K562 (cell line): ENCODE results near the gene ZBTB32. TPM values are rescaled to one million over a fixed set of nuclear protein-coding genes. Genes with fewer than 3 reads are reported as not detected.

ENCODE experiments used
- BCLAF1 ChIP-seq, 2 experiments: fragments of 450-650 bp in 1 of 2; IDR thresholded peaks; 2 replicates each; pipeline ENCODE4 v1.6.1; 2011 to 2017; ENCODE audit warnings: low read depth in 2 of 2, antibody characterized with exemption in 1 of 2, borderline replicate concordance in 1 of 2, low read length in 1 of 2, mild to moderate bottlenecking in 1 of 2, mixed read lengths in 1 of 2; ENCODE audit not compliant: control insufficient read depth in 1 of 2
- CHD2 ChIP-seq: IDR thresholded peaks from 2 replicates; pipeline ENCODE4 v1.6.1; 2011; ENCODE audit warnings: low read depth, low read length
- COPS2 ChIP-seq: fragments of 450-650 bp; conservative IDR thresholded peaks from 2 replicates; pipeline ENCODE4 v1.6.1; 2016; ENCODE audit warnings: mild to moderate bottlenecking, moderate library complexity
- ELF1 ChIP-seq: fragments of 200-800 bp; sonication (Bioruptor generic); IDR thresholded peaks from 2 replicates; pipeline ENCODE4 v1.6.1; 2016; ENCODE audit warnings: missing genetic modification characterization, missing compliant biosample characterization
- FOSL1 ChIP-seq: fragments of 200-800 bp; sonication (Bioruptor generic); conservative IDR thresholded peaks from 2 replicates; pipeline ENCODE4 v1.6.1; 2016; ENCODE audit warnings: missing genetic modification characterization, missing compliant biosample characterization
- MAFG ChIP-seq: fragments of 450-650 bp; conservative IDR thresholded peaks from 2 replicates; pipeline ENCODE4 v1.6.1; 2016; ENCODE audit warnings: missing genetic modification characterization, missing compliant biosample characterization
- MAX ChIP-seq: sonication (generic); formaldehyde crosslinking; IDR thresholded peaks from 2 replicates; pipeline ENCODE4 v1.9.0; 2022; ENCODE audit warnings: mild to moderate bottlenecking, missing genetic modification reagents
- NCOA1 ChIP-seq: fragments of 450-650 bp; IDR thresholded peaks from 2 replicates; pipeline ENCODE4 v1.6.1; 2016; ENCODE audit warnings: low read depth
- PPARD ChIP-seq: fragments of 250-450 bp; sonication (Bioruptor Pico); IDR thresholded peaks from 2 replicates; pipeline ENCODE4 v1.8.0; 2022; ENCODE audit warnings: inconsistent platforms, mild to moderate bottlenecking, moderate library complexity
- SFPQ ChIP-seq: fragments of 200-400 bp; formaldehyde crosslinking; IDR thresholded peaks from 2 replicates; pipeline ENCODE4 v1.6.1; 2017; ENCODE audit warnings: mild to moderate bottlenecking, low read depth, low read length, moderate library complexity
- TGIF2 ChIP-seq: sonication (generic); formaldehyde crosslinking; IDR thresholded peaks from 2 replicates; pipeline ENCODE4 v1.8.1; 2022; ENCODE audit warnings: mild to moderate bottlenecking, missing genetic modification reagents, moderate library complexity
- ZNF165 ChIP-seq: fragments of 250-450 bp; sonication (Bioruptor Pico); IDR thresholded peaks from 2 replicates; pipeline ENCODE4 v1.4.0; 2020; ENCODE audit warnings: borderline replicate concordance
- ZNF354B ChIP-seq: fragments of 250-450 bp; sonication (Bioruptor Pico); IDR thresholded peaks from 2 replicates; pipeline ENCODE4 v1.4.0; 2020
- ZNF592 ChIP-seq: fragments of 450-650 bp; IDR thresholded peaks from 2 replicates; pipeline ENCODE4 v1.6.1; 2017; ENCODE audit warnings: antibody characterized with exemption, mild to moderate bottlenecking
- ZNF740 ChIP-seq, 3 experiments: fragments of 200-800 bp in 1 of 3; sonication (Bioruptor generic) in 1 of 3; sonication (generic) in 1 of 3; formaldehyde crosslinking in 1 of 3; IDR thresholded peaks; 2 replicates each; pipeline versions ENCODE4 v1.6.1 to v1.8.0; 2016 to 2022; ENCODE audit warnings: mild to moderate bottlenecking in 2 of 3, missing compliant biosample characterization in 2 of 3, missing genetic modification characterization in 2 of 3, missing genetic modification reagents in 1 of 3
- polyA plus RNA-seq, 8 experiments: library from polyadenylated mRNA; depleted of rRNA in 4 of 8; stranded (reverse) in 5 of 8; unstranded in 3 of 8; fragments of >200 nt; fragmentation: Nextera tagmentation in 2 of 8; fragmentation: Illumina TruSeq in 1 of 8; extraction: Ambion mirVana in 2 of 8; extraction: Trizol in 1 of 8; gene quantifications; 2 replicates each; pipeline versions ENCODE4 v1.2.1 to v1.2.3, GENCODE V29; 2011 to 2014; ENCODE audit warnings: inconsistent platforms in 1 of 8, missing spikeins in 1 of 8
- total RNA-seq, 7 experiments: library from RNA; depleted of rRNA in 6 of 7; stranded (reverse); fragments of >200 nt in 6 of 7; fragmentation: Illumina TruSeq in 2 of 7; extraction: Trizol in 2 of 7; gene quantifications; 2 replicates each; pipeline versions ENCODE4 v1.2.1 to v1.2.3, GENCODE V29; 2011 to 2021; ENCODE audit warnings: low replicate concordance in 1 of 7

The ZBTB32 gene
- total and polyA plus RNA-seq, 9 of the 15 experiments (the other 6 are each of a cell fraction or from before 2014, with no cell fraction given): 0.20 TPM; not detected in 8

- no peak for TF ChIP-seq MAFG (tag)
- TF ChIP-seq BCLAF1 (IDR thresholded peaks at IDR 0.05; ENCODE audit: borderline replicate concordance in 1 of 2, control insufficient read depth in 1 of 2, low read depth in 2 of 2, low read length in 1 of 2): 0 out of 4 replicates have a peak, but pooled peaks of 1 of the 2 experiments have one; percentile 10
- peak; percentile 92 for TF ChIP-seq ELF1
- no peak for TF ChIP-seq ZNF165 (CRISPR knock-in tag)
- no peak for TF ChIP-seq MAX (CRISPR knock-in tag)
- no peak for TF ChIP-seq ZNF740 (CRISPR knock-in tag; IDR thresholded peaks at IDR 0.05)
- no peak for TF ChIP-seq ZNF740 (tag; IDR thresholded peaks at IDR 0.05)
- TF ChIP-seq CHD2: no peak
- no peak for TF ChIP-seq TGIF2 (CRISPR knock-in tag)
- TF ChIP-seq COPS2: no peak
- TF ChIP-seq ZNF592: no peak
- TF ChIP-seq PPARD (CRISPR knock-in tag): no peak
- TF ChIP-seq SFPQ: no peak
- TF ChIP-seq FOSL1 (tag): peak; percentile 31; the same call in 1 of the 2 replicates
- no peak for TF ChIP-seq NCOA1
- no peak for TF ChIP-seq ZNF354B (CRISPR knock-in tag)
Measured at GRCh38 chr19:35717665-35718344, 13.4 kb downstream of the ZBTB32 start, which contains the start of gene KMT2B (continued).
